ENCODE measurements around the gene TUBB6.

TUBB6 gene

GRCh38 chr18:12287684-12288402 lies 20.2 kb upstream of the TUBB6 start:
- Histone ChIP-seq H3K36me3 (no peaks in the 10 kb centered on the region), H3K27ac (no peak overlapping the region), H3K4me3 (ENCODE audit: low read depth, low read length) (peak overlapping the region; percentile 43), H3K9me3 (ENCODE audit: severe bottlenecking) (no peaks in the 10 kb centered on the region), H3K27me3 (ENCODE audit: insufficient read depth, low read depth, severe bottlenecking) (no peaks in the 10 kb centered on the region)
- no peak for TF ChIP-seq CTCF (IDR thresholded peaks at IDR 0.05; ENCODE audit: low read depth, low read length)
- DNase-seq: peak; percentile 55

- Histone ChIP-seq H3K4me3 (ENCODE audit: low read depth, low read length) (peak overlapping the region; percentile 43), H3K9me3 (ENCODE audit: severe bottlenecking) (no peaks in the 10 kb centered on the region), H3K27ac (no peak overlapping the region), H3K27me3 (ENCODE audit: insufficient read depth, low read depth, severe bottlenecking) (no peaks in the 10 kb centered on the region), H3K36me3 (no peaks in the 10 kb centered on the region)
- no peak for TF ChIP-seq CTCF (IDR thresholded peaks at IDR 0.05; ENCODE audit: low read depth, low read length)
- no peak for DNase-seq
These were observed 19.7 kb upstream of the TUBB6 start for GRCh38 chr18:12288403-12288755.

GRCh38 chr18:12290086-12290485 lies 18.0 kb upstream of the TUBB6 start:
- H3K27ac ChIP-seq: no peak overlapping the region
- H3K27me3 ChIP-seq (ENCODE audit: insufficient read depth, low read depth, severe bottlenecking): no peaks in the 10 kb centered on the region
- no peak for DNase-seq
- no peak overlapping the region for H3K4me3 ChIP-seq (ENCODE audit: low read depth, low read length)
- H3K36me3 ChIP-seq: no peaks in the 10 kb centered on the region
- no peaks in the 10 kb centered on the region for H3K9me3 ChIP-seq (ENCODE audit: severe bottlenecking)
- TF ChIP-seq CTCF (IDR thresholded peaks at IDR 0.05; ENCODE audit: low read depth, low read length): no peak

GRCh38 chr18:12291161-12291560 lies 16.9 kb upstream of the TUBB6 start:
- no peak for TF ChIP-seq CTCF (IDR thresholded peaks at IDR 0.05; ENCODE audit: low read depth, low read length)
- Histone ChIP-seq H3K27me3 (ENCODE audit: insufficient read depth, low read depth, severe bottlenecking) (no peaks in the 10 kb centered on the region), H3K36me3 (no peaks in the 10 kb centered on the region), H3K9me3 (ENCODE audit: severe bottlenecking) (no peaks in the 10 kb centered on the region), H3K4me3 (ENCODE audit: low read depth, low read length) (no peak overlapping the region), H3K27ac (no peak overlapping the region)
- no peak for DNase-seq

GRCh38 chr18:12291690-12292089 lies 16.4 kb upstream of the TUBB6 start:
- DNase-seq: no peak
- Histone ChIP-seq H3K4me3 (ENCODE audit: low read depth, low read length) (no peak overlapping the region), H3K9me3 (ENCODE audit: severe bottlenecking) (no peaks in the 10 kb centered on the region), H3K36me3 (no peaks in the 10 kb centered on the region), H3K27me3 (ENCODE audit: insufficient read depth, low read depth, severe bottlenecking) (no peaks in the 10 kb centered on the region), H3K27ac (no peak overlapping the region)
- no peak for TF ChIP-seq CTCF (IDR thresholded peaks at IDR 0.05; ENCODE audit: low read depth, low read length)

- Histone ChIP-seq H3K9me3 (ENCODE audit: severe bottlenecking) (no peaks in the 10 kb centered on the region), H3K27me3 (ENCODE audit: insufficient read depth, low read depth, severe bottlenecking) (no peaks in the 10 kb centered on the region), H3K4me3 (ENCODE audit: low read depth, low read length) (no peak overlapping the region), H3K36me3 (no peaks in the 10 kb centered on the region), H3K27ac (no peak overlapping the region)
- no peak for DNase-seq
- TF ChIP-seq CTCF (IDR thresholded peaks at IDR 0.05; ENCODE audit: low read depth, low read length): no peak
These were observed 14.2 kb upstream of the TUBB6 start for GRCh38 chr18:12293831-12294230.

Data from WERI-Rb-1 (cell line).